HEK293 (cell line): Measurements from ENCODE around the gene CAPRIN2.
A peak's percentile ranks its signal among the peaks of the same experiment; 100 is the strongest.

Experiments used
- GFI1B ChIP-seq: fragments of 450-650 bp; formaldehyde crosslinking; IDR thresholded peaks from 2 replicates; pipeline ENCODE4 v1.5.1; 2016; ENCODE audit warnings: missing biosample characterization, missing genetic modification characterization
- TSHZ1 ChIP-seq: fragments of 450-650 bp; formaldehyde crosslinking; IDR thresholded peaks from 2 replicates; pipeline ENCODE4 v1.5.1; 2016; ENCODE audit warnings: missing biosample characterization, missing genetic modification characterization, borderline replicate concordance
- ZBTB26 ChIP-seq: fragments of 450-650 bp; formaldehyde crosslinking; optimal IDR thresholded peaks from 2 replicates; pipeline ENCODE3; 2016; ENCODE audit warnings: missing biosample characterization, mild to moderate bottlenecking, missing genetic modification characterization
- ZFP69B ChIP-seq: fragments of 450-650 bp; formaldehyde crosslinking; IDR thresholded peaks from 2 replicates; pipeline ENCODE4 v1.5.1; 2016; ENCODE audit warnings: missing biosample characterization, missing genetic modification characterization
- ZNF114 ChIP-seq: fragments of 450-650 bp; formaldehyde crosslinking; IDR thresholded peaks from 2 replicates; pipeline ENCODE4 v1.5.0; 2017; ENCODE audit warnings: missing biosample characterization, missing genetic modification characterization
- ZNF132 ChIP-seq: fragments of 450-650 bp; formaldehyde crosslinking; IDR thresholded peaks from 2 replicates; pipeline ENCODE4 v1.5.1; 2017; ENCODE audit warnings: missing biosample characterization, missing genetic modification characterization, borderline replicate concordance
- ZNF239 ChIP-seq: fragments of 450-650 bp; formaldehyde crosslinking; IDR thresholded peaks from 2 replicates; pipeline ENCODE4 v1.5.1; 2016; ENCODE audit warnings: missing biosample characterization, missing genetic modification characterization
- ZNF280C ChIP-seq: fragments of 450-650 bp; formaldehyde crosslinking; IDR thresholded peaks from 2 replicates; pipeline ENCODE4 v1.5.1; 2016; ENCODE audit warnings: missing biosample characterization, missing genetic modification characterization
- ZNF350 ChIP-seq: fragments of 450-650 bp; formaldehyde crosslinking; IDR thresholded peaks from 2 replicates; pipeline ENCODE4 v1.5.0; 2017; ENCODE audit warnings: missing biosample characterization, mild to moderate bottlenecking, missing genetic modification characterization
- ZNF37A ChIP-seq: fragments of 450-650 bp; IDR thresholded peaks from 2 replicates; pipeline ENCODE4 v1.5.1; 2018; ENCODE audit warnings: missing biosample characterization, missing genetic modification characterization
- ZNF394 ChIP-seq: fragments of 450-650 bp; formaldehyde crosslinking; IDR thresholded peaks from 2 replicates; pipeline ENCODE4 v1.5.1; 2016; ENCODE audit warnings: missing biosample characterization, missing genetic modification characterization, mild to moderate bottlenecking, moderate library complexity, borderline replicate concordance
- ZNF555 ChIP-seq: fragments of 450-650 bp; formaldehyde crosslinking; conservative IDR thresholded peaks from 2 replicates; pipeline ENCODE4 v1.5.1; 2017; ENCODE audit warnings: missing biosample characterization, mild to moderate bottlenecking, missing genetic modification characterization, inconsistent platforms
- ZNF560 ChIP-seq: fragments of 450-650 bp; formaldehyde crosslinking; IDR thresholded peaks from 2 replicates; pipeline ENCODE4 v1.5.1; 2017; ENCODE audit warnings: missing biosample characterization, missing genetic modification characterization, borderline replicate concordance
- ZNF76 ChIP-seq: fragments of 450-650 bp; formaldehyde crosslinking; IDR thresholded peaks from 2 replicates; pipeline ENCODE4; 2016; ENCODE audit warnings: low read depth, missing biosample characterization, missing genetic modification characterization, borderline replicate concordance
- ZNF768 ChIP-seq: fragments of 450-650 bp; formaldehyde crosslinking; IDR thresholded peaks from 2 replicates; pipeline ENCODE4 v1.5.1; 2018; ENCODE audit warnings: missing biosample characterization, mild to moderate bottlenecking, missing genetic modification characterization
- TF ChIP-seq, protein P1 (sequence below): fragments of 450-650 bp; formaldehyde crosslinking; IDR thresholded peaks from 2 replicates; pipeline ENCODE4 v1.5.1; 2016; ENCODE audit warnings: missing biosample characterization, missing genetic modification characterization
- TF ChIP-seq, protein P2 (sequence below): fragments of 450-650 bp; formaldehyde crosslinking; IDR thresholded peaks from 2 replicates; pipeline ENCODE4 v1.5.1; 2017; ENCODE audit warnings: missing biosample characterization, missing genetic modification characterization
- TF ChIP-seq, protein P3 (sequence below): fragments of 450-650 bp; formaldehyde crosslinking; IDR thresholded peaks from 2 replicates; pipeline ENCODE4 v1.5.1; 2016; ENCODE audit warnings: missing biosample characterization, missing genetic modification characterization

CAPRIN2 gene

DNA sequence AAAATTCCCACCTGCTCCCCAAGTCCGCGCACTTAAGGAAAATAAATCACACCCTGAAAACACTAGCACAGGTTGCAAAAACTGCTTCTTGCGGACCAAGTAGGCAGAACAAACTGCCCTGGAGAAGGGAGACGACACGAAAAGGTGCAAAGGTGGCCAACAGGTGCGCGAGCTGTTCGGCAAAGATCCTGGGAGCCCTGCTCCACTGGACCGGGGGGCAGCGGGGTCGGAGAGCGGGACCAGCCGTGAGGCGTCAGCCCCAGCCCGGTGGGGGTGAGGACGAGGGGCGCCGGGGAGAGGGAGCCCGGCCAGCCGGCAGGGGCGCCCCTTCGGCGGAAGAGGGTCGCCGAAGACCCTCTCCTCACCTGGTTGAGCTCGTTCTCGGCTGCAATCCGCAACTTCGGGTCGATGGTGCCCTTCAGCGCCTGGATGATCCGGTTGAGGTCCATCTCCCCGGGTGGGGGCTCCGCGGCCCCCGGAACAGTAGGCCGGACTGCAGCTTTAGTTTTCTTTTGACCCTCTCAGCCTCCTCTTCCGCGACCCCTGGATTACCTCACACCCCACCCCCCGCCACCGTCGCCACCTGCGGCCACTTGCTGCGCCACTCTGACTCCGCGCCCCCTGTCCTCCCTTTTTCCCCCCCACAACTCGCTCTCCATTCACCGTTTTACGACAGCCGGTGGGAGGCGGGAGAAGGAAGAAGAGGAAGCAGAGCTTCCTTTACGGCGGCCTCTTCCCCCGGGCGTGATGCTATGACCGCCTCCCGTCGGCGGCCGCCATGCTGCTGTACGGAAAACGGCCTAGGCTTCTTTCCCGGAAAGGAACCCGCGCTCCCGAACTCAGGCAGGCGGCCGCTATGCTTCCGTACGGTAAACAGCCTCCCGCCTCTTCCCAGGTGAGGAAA lies 59.3 kb downstream of the CAPRIN2 start, which contains the start of gene IPO8 (continued):
- TF ChIP-seq ZFP69B (tag by site-specific recombination) (0 out of 2 replicates have a peak, but pooled peaks have one; percentile 10), ZNF132 (no peak), ZNF76 (tag by site-specific recombination) (peak; percentile 87), ZNF37A (tag by site-specific recombination) (no peak), ZNF350 (tag by site-specific recombination) (no peak), ZNF768 (tag by site-specific recombination) (no peak), TSHZ1 (tag by site-specific recombination) (no peak), ZNF239 (tag by site-specific recombination) (no peak), ZNF555 (tag by site-specific recombination) (no peak), ZNF280C (no peak), ZNF560 (no peak), ZNF114 (no peak), ZBTB26 (peak; percentile 56), ZNF394 (tag by site-specific recombination) (peak; percentile 70; the same call in 1 of the 2 replicates), GFI1B (no peak)
- TF ChIP-seq, protein P1, sequence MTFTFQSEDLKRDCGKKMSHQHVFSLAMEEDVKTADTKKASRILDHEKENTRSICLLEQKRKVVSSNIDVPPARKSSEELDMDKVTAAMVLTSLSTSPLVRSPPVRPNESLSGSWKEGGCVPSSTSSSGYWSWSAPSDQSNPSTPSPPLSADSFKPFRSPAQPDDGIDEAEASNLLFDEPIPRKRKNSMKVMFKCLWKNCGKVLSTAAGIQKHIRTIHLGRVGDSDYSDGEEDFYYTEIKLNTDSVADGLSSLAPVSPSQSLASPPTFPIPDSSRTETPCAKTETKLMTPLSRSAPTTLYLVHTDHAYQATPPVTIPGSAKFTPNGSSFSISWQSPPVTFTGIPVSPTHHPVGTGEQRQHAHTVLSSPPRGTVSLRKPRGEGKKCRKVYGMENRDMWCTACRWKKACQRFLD (tag by site-specific recombination) = no peak
- TF ChIP-seq, protein P2, sequence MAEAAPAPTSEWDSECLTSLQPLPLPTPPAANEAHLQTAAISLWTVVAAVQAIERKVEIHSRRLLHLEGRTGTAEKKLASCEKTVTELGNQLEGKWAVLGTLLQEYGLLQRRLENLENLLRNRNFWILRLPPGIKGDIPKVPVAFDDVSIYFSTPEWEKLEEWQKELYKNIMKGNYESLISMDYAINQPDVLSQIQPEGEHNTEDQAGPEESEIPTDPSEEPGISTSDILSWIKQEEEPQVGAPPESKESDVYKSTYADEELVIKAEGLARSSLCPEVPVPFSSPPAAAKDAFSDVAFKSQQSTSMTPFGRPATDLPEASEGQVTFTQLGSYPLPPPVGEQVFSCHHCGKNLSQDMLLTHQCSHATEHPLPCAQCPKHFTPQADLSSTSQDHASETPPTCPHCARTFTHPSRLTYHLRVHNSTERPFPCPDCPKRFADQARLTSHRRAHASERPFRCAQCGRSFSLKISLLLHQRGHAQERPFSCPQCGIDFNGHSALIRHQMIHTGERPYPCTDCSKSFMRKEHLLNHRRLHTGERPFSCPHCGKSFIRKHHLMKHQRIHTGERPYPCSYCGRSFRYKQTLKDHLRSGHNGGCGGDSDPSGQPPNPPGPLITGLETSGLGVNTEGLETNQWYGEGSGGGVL (tag by site-specific recombination) = peak; percentile 95
- TF ChIP-seq, protein P3, sequence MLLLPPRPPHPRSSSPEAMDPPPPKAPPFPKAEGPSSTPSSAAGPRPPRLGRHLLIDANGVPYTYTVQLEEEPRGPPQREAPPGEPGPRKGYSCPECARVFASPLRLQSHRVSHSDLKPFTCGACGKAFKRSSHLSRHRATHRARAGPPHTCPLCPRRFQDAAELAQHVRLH = no peak
